Retina (tissue), 1 donor: ENCODE measurements around the gene TMUB1.
"Not testable (repeated sequence)": the region's sequence is repeated elsewhere in the genome, so short reads cannot be mapped to it uniquely, and the experiment has no call there.

ENCODE experiments used
- DNase-seq: peaks from one replicate; pipeline ENCODE4 v3.0.0-alpha.2; 2016

TMUB1 gene

DNA sequence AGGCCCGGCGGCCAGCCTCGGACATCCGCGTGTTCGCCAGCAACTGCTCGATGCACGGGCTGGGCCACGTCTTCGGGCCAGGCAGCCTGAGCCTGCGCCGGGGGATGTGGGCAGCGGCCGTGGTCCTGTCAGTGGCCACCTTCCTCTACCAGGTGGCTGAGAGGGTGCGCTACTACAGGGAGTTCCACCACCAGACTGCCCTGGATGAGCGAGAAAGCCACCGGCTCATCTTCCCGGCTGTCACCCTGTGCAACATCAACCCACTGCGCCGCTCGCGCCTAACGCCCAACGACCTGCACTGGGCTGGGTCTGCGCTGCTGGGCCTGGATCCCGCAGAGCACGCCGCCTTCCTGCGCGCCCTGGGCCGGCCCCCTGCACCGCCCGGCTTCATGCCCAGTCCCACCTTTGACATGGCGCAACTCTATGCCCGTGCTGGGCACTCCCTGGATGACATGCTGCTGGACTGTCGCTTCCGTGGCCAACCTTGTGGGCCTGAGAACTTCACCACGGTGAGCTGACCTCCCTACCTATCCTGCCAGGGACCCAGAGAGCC is 34.3 kb downstream of the TMUB1 start:
- DNase-seq = no peak

DNA sequence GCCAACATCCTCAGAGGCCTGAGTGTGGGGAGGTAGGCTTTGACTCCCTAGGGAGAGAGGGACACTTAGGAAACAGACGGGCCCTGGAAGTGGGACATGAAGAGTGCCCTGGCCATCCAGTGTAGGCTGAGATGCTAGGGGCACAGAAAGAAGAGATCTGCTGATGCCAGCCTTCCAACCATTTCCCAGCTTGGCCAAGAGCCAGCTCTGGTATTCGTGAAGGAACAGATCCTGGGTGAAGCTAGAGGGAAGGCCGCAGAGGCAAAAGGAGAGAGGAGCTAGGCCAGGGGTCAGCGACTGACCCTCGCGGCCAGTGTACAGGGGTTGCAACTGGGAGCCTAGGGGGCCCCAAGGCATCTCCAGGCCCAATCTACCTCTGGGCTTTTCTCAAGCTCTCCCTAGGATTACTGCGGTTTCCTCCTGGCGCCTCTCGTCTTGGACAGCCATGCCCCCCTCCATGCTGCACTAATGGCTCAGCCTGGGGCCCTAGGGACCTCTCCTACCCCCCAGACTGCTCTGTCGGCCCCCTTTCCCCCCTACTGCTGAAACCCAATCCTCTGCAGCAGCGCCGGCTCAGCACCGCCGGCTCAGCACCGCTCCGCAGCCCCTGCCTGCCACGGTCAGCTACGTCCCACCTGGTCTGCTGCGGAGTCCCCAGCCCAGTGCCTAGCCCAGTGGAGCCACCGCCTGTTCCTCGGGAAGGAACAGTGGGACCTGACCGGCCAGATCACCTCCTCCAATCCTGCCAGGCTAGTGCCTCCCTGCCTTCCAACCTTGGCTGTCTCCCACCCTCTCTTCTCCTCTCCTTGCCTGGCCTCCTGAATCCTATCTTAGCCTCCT is 35.1 kb downstream of the TMUB1 start, which contains the start of gene ASIC3:
ASIC3 (plus strand) TSS at position 556 of the 840 bp plus-strand sequence. CDS start 355 bp downstream, outside the sequence.
- no peak for DNase-seq

DNA sequence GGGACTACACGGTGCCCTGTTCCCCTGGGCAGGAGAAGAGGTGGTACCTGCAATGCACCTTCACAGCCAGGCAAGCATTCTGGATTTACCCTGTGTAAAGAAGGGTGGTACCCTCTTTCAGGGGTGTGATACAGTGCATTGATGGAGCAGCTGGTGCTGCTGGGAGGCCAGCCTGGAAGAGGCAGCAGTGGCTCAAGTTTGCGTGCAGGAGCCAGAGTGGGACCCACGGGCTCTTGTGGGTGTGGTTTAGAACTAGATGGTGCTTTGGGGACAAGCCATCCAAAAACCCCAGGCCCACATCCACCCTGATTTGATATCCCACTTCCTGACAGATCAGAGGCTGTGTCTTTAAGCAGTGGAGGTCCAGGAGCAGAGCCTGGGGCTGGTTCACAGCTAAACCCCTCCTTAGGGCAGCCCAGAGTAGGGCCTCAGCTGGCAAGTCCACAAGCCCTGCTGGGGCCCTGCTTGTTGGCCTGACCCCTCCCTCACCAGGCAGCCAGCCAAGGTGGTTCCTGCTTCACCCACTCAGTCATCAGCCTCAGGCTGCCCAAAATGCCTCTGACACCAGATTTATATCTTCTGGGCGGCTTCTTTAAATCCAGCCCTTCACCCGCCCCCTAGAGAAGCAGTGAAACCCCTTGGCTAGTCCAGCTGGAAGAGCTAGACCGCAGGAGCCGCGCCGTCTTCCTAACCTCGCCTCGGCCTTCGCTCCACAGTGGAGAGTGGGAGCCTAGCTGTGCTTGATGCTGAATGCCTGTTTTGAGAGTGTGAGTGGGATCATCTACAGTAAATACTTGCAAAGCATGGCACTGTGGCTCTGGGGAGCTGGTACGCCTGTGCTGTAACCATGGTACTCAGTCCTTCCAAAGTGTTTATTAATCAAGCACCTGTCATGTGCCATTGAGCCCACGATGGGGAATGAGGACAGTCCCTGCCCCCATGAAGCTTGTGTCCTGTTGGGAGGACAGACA is 36.4 kb downstream of the TMUB1 start:
- no peak for DNase-seq

DNA sequence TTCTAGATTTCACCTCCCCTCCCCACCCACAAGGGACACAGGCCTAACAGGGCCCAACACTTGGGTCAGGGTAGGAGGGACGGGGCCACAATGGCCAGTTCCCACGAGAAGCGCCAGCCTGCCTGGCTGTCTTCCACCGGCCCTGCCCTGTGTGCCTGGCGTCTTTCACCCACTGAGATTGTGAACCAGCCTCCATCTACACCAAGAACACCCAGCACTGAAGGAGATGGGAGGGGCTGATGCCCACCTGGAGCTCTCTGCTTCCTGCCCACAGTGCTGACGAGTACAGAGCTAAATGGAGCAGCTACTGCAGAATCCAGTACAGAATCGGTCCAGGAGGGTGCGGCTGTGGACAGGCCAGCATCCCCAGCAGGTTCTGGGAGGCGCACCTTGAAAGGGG is 37.3 kb downstream of the TMUB1 start:
- DNase-seq = no peak

DNA sequence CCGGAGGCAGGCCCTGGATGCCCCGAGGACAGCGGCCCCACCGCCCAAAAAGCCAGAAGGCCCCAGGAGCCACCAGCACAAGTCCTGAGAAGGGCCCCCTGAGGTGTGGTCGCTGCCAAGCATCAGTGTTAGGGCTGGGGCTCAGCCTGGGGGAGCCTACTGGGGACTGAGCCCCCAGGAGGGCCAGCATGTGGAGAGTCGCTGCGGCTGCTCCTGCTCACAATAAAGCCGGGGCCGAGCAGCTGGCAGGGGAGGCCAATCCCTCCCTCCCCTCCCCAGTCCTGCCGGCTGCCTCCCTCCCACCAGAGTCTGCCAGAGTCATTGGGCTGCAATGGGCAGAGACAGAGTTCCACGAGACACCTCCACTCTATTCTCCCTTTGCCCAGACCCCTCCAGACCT is 38.0 kb downstream of the TMUB1 start:
- no peak for DNase-seq

DNA sequence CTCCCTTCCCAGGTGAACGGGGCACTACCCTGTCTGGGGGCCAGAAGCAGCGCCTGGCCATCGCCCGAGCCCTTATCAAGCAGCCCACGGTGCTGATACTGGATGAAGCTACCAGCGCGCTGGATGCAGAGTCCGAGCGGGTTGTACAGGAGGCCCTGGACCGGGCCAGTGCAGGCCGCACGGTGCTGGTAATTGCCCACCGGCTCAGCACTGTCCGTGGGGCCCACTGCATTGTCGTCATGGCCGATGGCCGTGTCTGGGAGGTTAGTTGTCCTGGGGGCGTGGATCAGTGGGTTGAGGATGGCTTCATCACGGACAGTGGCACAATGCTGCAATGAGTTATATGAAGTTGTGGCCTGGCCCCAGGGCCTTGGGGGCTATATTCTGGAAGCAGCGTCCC is 39.3 kb downstream of the TMUB1 start:
- no peak for DNase-seq

DNA sequence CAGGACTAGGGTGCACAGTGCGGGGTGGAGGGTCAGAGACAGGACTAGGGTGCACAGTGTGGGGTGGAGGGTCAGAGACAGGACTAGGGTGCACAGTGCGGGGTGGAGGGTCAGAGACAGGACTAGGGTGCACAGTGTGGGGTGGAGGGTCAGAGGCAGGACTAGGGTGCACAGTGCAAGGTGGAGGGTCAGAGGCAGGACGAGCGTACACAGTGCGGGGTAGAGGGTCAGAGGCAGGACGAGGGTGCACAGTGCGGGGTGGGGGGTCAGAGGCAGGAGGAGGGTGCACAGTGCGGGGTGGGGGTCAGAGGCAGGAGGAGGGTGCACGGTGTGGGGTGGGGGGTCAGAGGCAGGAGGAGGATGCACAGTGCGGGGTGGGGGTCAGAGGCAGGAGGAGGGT is 39.8 kb downstream of the TMUB1 start:
- not testable (repeated sequence) for DNase-seq

DNA sequence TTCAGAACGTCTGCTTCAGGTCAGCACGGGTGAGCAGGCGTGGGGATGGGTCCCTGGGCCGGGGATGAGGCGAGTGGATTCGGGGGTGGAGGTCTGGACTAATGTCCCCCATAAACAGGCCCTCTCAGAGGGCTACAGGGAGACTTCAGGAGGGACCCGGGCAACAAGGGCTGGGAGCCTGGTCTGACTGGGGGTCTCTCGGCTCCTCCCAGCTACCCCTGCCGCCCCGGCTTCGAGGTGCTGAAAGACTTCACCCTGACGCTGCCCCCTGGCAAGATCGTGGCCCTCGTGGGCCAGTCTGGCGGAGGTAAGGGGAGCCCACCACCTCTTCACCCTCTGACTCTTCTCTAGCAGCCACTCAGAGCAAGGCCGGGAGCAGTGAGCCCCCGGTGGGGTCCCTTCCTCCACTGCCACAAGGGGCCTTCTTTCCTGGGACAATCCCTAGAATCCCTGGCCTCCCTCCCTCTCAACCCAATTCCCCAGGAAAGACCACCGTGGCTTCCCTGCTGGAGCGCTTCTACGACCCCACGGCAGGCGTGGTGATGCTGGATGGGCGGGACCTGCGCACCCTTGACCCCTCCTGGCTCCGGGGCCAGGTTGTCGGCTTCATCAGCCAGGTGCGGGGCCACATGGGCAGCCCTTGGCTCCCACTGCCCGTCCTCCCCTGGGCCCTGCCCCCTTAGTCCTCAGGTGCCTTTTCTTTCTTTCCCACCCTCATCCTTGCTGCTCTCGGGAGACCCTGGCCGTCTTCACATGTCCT is 42.5 kb downstream of the TMUB1 start:
- no peak for DNase-seq

DNA sequence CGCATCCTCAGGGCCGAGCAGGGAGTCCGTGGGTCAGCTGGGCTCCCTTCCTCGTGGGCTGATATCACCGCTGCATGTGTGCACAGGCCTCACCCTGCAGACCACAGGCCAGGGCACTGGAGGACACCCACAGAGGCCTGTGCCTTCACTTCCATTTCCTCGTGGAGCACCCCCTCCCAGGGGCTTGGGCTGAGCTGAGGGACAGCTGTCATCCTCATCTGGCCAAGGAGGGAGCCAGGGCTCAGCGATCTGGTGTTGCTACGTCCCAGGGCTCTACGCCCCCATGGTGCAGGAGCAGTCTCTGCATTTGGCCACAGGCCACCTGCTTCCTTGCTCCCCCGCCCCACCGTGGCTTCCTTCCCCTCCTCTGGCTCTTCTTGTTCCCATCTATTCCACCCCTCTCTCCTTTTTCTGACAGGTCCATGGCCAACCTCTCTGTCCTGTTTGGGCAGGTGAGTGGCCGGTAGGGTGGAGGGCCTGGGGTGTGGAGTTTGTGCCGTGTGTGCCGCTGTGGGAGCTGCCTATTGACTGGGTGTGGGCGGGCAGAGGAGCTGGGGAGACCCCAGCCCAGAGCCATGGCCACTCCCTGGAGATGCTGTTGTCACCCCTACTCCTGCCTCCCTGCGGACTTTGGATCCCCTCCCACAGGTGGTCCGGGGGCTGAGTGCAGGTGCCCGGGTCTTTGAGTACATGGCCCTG is 43.3 kb downstream of the TMUB1 start:
- DNase-seq = no peak

DNA sequence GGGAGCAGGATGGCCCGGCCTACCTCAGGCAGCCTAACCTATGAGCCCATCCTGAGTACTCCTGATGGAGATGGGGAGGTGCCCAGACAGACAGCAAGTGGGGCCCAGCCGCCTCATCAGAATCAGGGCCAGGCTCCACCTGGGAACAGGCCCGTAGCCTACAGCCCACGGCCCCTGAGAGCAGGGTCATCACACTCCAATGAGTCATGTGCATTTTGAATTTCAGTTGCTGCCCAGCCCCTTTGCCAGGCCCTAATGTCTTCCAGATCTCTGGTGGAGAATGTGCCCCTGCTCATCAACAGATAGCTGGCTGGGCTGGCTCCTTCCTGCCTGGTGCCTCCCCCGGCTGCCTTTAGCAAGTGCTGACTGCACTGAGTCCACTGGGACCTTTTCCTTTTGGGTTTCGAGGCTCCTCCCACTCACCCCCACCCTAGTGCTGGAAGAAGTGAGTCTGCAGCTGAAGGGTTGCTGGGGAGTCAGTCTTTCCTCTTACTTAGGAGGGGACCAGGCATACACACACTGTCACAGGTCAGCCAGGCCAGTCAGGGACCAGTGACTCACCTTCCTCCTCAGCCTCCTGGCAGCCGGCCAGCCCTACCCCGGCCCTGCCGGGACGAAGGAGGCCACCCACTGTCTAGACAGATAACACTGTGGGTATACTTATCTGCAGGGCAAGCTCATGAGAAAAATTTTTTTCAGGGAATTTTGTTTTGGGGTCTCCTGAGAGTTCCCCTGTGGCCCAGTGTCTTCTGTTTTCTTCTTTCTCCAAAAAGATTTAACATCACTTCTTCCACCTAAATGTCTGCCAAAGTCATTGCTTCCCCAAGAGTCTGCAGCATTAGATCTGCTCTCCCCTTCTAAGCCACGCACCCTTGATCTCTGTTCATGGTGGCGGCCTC is 44.1 kb downstream of the TMUB1 start:
- no peak for DNase-seq

DNA sequence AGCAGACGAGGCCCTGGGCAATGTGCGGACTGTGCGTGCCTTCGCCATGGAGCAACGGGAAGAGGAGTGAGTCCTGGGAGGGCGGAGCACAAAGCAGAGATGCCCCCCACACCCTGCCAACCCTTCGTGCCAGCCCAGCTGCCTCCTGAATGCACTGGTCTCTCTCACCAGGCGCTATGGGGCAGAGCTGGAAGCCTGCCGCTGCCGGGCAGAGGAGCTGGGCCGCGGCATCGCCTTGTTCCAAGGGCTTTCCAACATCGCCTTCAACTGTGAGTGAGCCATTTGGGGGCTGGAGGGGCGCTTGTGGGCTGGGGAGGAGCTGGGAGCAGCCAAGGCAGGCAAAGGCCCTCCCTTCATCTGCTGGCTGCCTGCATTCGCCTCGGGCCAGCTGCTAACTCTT is 47.4 kb downstream of the TMUB1 start:
- DNase-seq = no peak

DNA sequence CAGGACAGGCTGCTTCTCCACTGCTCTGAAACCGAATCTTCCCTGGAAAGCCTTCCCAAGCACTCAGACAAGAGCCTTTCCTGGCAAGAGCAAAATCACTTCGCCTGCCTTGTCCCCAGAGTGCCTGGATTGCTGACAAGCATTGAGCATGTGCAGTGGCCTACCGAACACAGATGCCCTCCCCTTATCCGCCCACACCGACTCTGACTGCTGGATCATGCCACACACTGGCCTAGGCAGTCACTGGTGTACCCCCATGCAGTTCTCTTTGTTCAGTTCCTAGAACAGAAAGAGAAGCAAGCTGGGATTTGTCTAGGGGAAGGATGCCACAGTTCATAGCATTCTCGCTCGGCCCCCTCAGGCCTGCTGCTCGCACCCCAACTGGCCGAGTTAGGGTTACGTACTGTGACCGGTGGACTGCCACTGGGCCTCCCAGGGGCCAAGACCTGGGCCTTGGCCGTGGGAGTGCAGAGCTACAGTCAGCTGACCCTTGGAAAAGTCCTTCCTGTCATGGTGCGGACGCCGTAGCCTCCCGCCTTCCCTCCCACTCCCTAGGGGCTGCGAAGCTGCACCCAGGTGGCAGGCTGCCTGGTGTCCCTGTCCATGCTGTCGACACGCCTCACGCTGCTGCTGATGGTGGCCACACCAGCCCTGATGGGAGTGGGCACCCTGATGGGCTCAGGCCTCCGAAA is 48.1 kb downstream of the TMUB1 start:
- no peak for DNase-seq

DNA sequence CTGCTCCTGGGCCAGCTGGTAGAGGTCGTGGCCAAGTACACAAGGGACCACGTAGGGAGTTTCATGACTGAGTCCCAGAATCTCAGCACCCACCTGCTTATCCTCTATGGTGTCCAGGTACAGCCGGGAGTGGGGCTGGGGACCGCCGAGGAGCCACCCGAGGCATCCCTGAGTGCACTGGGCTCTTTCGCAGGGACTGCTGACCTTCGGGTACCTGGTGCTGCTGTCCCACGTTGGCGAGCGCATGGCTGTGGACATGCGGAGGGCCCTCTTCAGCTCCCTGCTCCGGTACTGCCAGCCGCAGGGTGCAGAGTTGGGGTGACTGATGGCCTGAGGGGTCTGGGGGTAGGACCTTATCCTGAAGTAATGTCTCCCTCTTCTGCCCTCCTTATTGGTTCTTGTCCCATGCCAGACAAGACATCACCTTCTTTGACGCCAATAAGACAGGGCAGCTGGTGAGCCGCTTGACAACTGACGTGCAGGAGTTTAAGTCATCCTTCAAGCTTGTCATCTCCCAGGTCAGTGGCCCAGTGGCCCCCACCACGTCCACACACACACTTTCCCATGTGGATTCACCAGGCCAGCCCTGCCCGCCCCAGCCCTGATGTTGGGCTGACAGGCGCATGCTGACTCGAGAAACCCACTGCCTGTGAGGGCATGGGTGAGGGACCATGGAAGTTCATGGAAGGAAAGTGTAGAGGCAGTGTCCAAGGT is 48.8 kb downstream of the TMUB1 start:
- no peak for DNase-seq

DNA sequence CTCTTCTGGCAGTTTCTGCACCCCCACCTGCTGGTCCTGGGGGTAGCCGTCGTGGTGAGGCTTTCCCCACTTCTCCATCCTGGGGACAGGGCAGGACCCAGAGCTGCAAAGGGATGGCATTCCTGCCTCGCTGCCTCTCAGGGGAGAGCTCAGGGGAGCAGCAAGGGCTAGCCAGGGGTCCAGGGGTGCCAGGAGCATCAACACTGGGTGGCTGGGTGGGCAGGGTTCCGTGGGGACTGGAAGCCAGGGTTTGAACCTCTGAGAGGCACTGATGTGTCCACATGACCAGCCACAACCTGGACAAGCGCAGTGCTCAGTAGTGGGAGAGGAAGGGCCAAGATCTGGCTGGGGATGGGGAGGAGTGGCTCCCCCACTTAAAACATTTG is 49.4 kb downstream of the TMUB1 start:
- DNase-seq = no peak

DNA sequence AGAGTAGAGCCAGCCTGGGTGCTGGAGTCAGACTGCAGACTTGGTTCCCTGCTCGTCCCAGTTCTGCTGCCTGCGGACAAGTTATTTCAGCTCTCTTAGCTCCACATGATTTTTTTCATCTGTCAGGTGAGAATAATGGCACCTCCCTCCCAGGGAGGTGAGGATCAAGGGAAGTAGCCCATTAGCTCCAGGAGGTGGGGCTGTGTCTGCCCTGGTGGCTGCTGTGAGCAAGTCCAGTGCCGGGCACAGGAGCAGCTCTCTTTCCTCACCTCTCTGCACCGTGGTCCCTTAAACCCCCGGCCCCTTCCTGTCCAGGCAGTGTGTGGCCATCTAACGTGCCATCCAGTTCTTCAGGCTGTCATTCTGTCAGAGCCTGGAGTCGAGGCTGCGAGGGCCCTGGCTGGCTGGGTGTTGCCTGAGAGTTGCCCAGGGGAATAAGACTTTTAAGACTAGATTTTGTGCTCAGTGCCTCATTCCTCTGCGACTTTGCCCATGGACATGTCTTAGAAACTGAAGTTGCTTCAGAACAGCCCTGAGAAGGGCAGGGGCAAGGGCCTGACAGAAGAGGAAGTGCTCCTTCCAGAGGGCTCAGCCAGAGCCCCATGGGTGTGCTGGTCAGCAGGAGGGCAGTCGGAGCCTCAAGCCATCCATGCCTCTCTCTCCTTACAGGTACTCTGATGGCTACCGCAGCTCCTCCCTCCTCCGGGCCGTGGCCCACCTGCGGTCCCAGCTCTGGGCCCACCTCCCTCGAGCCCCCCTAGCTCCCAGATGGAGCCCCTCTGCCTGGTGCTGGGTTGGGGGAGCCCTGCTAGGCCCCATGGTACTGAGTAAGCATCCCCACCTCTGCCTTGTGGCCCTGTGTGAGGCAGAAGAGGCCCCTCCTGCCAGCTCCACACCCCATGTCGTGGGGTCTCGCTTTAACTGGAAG is 50.1 kb downstream of the TMUB1 start:
- no peak for DNase-seq
